IMR-90 (cell line): ENCODE results near the gene SOBP.

Experiments
- BHLHE40 ChIP-seq: fragments of 150-350 bp; IDR thresholded peaks from 2 replicates; pipeline ENCODE4 v1.6.1; 2016; ENCODE audit warnings: mild to moderate bottlenecking, low read depth, low read length
- CEBPB ChIP-seq: IDR thresholded peaks from 2 replicates; pipeline ENCODE4 v1.6.1; 2012; ENCODE audit warnings: low read depth, low read length, improper control_type of control experiment
- CHD1 ChIP-seq: IDR thresholded peaks from 2 replicates; pipeline ENCODE4 v1.6.1; 2012; ENCODE audit warnings: low read depth, low read length, improper control_type of control experiment
- CTCF ChIP-seq: conservative IDR thresholded peaks from 2 replicates; pipeline ENCODE4 v1.5.1; 2012; ENCODE audit warnings: mild to moderate bottlenecking, low read depth, low read length, improper control_type of control experiment
- MXI1 ChIP-seq: IDR thresholded peaks from 2 replicates; pipeline ENCODE4 v1.6.1; 2012; ENCODE audit warnings: low read depth, mild to moderate bottlenecking, low read length, moderate library complexity, borderline replicate concordance
- POLR2A ChIP-seq: IDR thresholded peaks from 2 replicates; pipeline ENCODE4 v1.6.1; 2012; ENCODE audit warnings: mild to moderate bottlenecking, low read depth, low read length
- RAD21 ChIP-seq: IDR thresholded peaks from 2 replicates; pipeline ENCODE4 v1.6.1; 2012; ENCODE audit warnings: low read length, improper control_type of control experiment
- RFX5 ChIP-seq: IDR thresholded peaks from 2 replicates; pipeline ENCODE4 v1.8.0; 2012; ENCODE audit warnings: low read depth, mild to moderate bottlenecking, low read length, moderate library complexity
- SMC3 ChIP-seq: fragments of 150-350 bp; IDR thresholded peaks from 2 replicates; pipeline ENCODE4 v1.6.1; 2016; ENCODE audit warnings: low read depth, mild to moderate bottlenecking, antibody characterized with exemption, low read length, moderate library complexity

DNA sequence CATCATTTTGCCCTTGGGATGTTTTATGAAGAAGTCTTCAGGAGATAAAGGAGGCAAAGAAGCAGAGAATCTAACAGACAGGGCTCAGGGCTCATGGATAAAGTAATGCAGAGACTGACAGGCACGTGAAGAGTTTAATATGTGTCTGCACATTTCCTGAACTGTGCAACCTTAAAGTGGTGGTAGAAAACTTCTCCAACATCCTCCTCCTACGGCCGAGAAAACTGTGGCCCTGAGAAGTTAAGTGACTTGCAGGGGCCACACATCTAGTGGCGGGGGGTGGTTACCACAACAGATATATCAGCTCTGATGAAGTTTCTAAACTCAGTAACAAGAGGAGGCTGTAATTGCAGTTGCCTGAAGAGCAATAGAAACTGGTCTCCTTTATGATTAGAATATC, 61.0 kb downstream of the SOBP start:
- TF ChIP-seq MXI1 (no peak), CEBPB (no peak), BHLHE40 (no peak), CTCF (no peak), POLR2A (no peak), SMC3 (no peak), RFX5 (no peak), CHD1 (no peak), RAD21 (no peak)
